ENCODE measurements around the gene DAPK2. TPM values are rescaled to one million over a fixed set of nuclear protein-coding genes. Genes with fewer than 3 reads are reported as not detected.

Gene DAPK2
- total RNA-seq, 1 experiment from 2014 or later: 1.4 TPM

DNA sequence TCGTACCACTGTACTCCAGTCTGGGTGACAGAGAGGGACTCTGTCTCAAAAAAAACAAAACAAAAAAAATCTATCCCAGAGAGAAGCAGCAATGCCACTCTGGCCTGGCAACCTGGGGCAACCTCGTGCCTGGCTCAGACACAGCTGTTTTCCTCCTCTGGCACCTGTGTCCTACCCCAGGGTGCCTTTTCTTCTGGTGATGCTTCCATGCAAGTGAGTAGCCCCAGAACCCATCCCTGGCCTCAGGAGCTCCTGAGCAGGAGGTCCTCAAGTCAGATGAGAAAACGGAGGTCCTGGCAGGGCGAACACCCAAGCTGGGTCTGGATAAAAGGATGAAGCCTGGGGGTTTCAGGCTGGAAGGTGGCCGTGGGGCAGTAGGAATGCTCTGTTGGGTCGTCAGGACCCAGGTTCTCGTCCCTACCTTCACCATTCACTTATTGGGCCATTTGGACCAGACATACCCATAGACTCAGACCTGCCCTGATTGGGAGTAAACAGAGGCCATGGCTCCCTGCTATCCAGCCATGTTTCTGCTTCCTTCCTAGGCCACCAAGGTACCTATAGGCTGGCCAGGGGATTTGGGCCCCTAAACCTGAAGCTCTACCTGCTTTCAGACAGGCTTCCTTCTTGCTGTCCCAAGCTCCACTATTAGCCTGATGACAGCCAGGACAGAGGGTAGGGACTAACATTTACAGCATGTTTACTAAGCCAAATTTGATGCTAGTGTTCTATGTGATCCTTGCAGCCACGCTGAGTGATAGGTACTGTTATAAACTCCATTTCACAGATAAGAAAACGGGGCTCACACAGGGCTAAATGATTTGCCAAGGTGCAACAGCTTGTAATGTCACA, 102.2 kb downstream of the DAPK2 start:
- no peak for TF ChIP-seq EZH2phosphoT487 (IDR thresholded peaks at IDR 0.05; ENCODE audit: borderline replicate concordance, low read length)
- TF ChIP-seq, protein P1, sequence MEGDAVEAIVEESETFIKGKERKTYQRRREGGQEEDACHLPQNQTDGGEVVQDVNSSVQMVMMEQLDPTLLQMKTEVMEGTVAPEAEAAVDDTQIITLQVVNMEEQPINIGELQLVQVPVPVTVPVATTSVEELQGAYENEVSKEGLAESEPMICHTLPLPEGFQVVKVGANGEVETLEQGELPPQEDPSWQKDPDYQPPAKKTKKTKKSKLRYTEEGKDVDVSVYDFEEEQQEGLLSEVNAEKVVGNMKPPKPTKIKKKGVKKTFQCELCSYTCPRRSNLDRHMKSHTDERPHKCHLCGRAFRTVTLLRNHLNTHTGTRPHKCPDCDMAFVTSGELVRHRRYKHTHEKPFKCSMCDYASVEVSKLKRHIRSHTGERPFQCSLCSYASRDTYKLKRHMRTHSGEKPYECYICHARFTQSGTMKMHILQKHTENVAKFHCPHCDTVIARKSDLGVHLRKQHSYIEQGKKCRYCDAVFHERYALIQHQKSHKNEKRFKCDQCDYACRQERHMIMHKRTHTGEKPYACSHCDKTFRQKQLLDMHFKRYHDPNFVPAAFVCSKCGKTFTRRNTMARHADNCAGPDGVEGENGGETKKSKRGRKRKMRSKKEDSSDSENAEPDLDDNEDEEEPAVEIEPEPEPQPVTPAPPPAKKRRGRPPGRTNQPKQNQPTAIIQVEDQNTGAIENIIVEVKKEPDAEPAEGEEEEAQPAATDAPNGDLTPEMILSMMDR (conservative IDR thresholded peaks at IDR 0.05; ENCODE audit: low read depth, low read length): no peak
- no peak for TF ChIP-seq EZH2 (IDR thresholded peaks at IDR 0.05; ENCODE audit: low read length, unreplicated experiment)
- H3K27me3 ChIP-seq (ENCODE audit: low read length): no peaks in the 10 kb centered on the region
- no peaks in the 10 kb centered on the region for H3F3A ChIP-seq (ENCODE audit: low read length, unreplicated experiment)
- ATAC-seq (no peak), DNase-seq (no peak)
- no peak overlapping the region for H3K4me2 ChIP-seq (ENCODE audit: low read length)
- CTCF ChIA-PET: no interaction called here
- H3K79me2 ChIP-seq (ENCODE audit: low read length): no peaks in the 10 kb centered on the region
- no peak overlapping the region for H2AFZ ChIP-seq (ENCODE audit: low read length)
- H3K9ac ChIP-seq (ENCODE audit: low read length): no peak overlapping the region
- H3K4me1 ChIP-seq (ENCODE audit: insufficient read depth, low read length): peaks cover 12% of the 10 kb centered on the region
- intact Hi-C loops (cut with micrococcal nuclease): no loop called here
- H3K36me3 ChIP-seq (ENCODE audit: low read depth, low read length): no peaks in the 10 kb centered on the region
- H3K9me2 ChIP-seq (replicated peaks; ENCODE audit: low read length): no peaks in the 10 kb centered on the region
- no peak overlapping the region for H3K4me3 ChIP-seq (ENCODE audit: low read length)
- no TSS peak for BruUV-seq (replicated peaks)
- H4K20me1 ChIP-seq (ENCODE audit: low read length): no peaks in the 10 kb centered on the region
- no peaks in the 10 kb centered on the region for H3K9me3 ChIP-seq (ENCODE audit: low read length)
- H3K27ac ChIP-seq (ENCODE audit: low read length): no peak overlapping the region
- POLR2A ChIA-PET (ENCODE audit: unreplicated experiment): no interaction called here

DNA sequence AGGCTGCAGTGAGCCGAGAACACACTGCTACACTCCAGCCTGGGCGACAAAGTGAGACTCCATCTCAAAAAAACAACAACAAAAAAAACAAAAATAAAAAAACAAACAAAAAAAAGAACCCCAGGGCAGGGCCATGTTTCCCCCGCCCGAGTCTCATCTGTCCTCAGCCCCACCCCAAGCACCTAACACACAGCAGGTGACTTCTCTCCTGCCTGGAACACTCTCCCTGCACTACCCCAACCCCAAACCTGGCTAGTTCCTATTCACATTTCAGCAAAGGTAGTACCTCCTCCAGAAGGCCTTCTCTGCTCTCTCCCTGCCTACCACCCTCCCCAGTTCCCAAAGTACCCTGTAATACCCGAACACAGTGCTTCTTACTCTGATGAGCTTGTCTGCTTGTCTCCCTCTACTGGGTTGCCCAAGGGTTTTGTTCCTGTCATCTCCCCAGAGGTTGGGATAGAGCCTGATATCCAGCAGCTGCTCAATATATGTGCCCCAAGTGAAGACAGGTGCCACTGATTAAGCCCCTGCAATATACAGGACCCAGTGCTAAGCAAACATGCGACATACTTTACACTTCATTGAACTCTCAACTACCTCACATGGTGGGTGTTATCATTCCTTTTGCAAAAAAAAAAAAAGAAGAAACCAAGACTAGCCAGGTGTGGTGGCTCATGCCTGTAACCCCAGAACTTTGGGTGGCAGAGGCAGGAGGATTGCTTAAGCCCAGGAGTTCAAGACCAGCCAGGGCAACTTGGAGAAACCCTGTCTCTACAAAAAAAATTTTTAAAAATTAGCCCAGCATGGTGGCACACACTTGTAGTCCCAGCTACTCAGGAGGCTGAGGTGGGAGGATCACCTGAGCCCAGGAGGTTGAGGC, 103.6 kb downstream of the DAPK2 start:
- DNase-seq: no peak
- H3K27ac ChIP-seq (ENCODE audit: low read length): no peak overlapping the region
- no peak overlapping the region for H3K4me2 ChIP-seq (ENCODE audit: low read length)
- no peaks in the 10 kb centered on the region for H3K36me3 ChIP-seq (ENCODE audit: low read depth, low read length)
- no peak for ATAC-seq
- no peaks in the 10 kb centered on the region for H4K20me1 ChIP-seq (ENCODE audit: low read length)
- TF ChIP-seq EZH2phosphoT487 (IDR thresholded peaks at IDR 0.05; ENCODE audit: borderline replicate concordance, low read length) (no peak), EZH2 (IDR thresholded peaks at IDR 0.05; ENCODE audit: low read length, unreplicated experiment) (no peak)
- TF ChIP-seq, protein P1 (conservative IDR thresholded peaks at IDR 0.05; ENCODE audit: low read depth, low read length): no peak
- intact Hi-C loops (cut with micrococcal nuclease): no loop called here
- H3K4me3 ChIP-seq (ENCODE audit: low read length): no peak overlapping the region
- no peaks in the 10 kb centered on the region for H3K9me3 ChIP-seq (ENCODE audit: low read length)
- ChIA-PET CTCF (no interaction called here), POLR2A (ENCODE audit: unreplicated experiment) (no interaction called here)
- H3K27me3 ChIP-seq (ENCODE audit: low read length): no peaks in the 10 kb centered on the region
- peaks cover 12% of the 10 kb centered on the region for H3K4me1 ChIP-seq (ENCODE audit: insufficient read depth, low read length)
- no peaks in the 10 kb centered on the region for H3K9me2 ChIP-seq (replicated peaks; ENCODE audit: low read length)
- H3F3A ChIP-seq (ENCODE audit: low read length, unreplicated experiment): no peaks in the 10 kb centered on the region
- H3K79me2 ChIP-seq (ENCODE audit: low read length): no peaks in the 10 kb centered on the region
- H2AFZ ChIP-seq (ENCODE audit: low read length): no peak overlapping the region
- H3K9ac ChIP-seq (ENCODE audit: low read length): no peak overlapping the region
- no TSS peak for BruUV-seq (replicated peaks)
